Measurements from ENCODE around the gene TMEM178B. TPM values are rescaled to one million over a fixed set of nuclear protein-coding genes. Genes with fewer than 3 reads are reported as not detected.

The TMEM178B gene
- total and polyA plus RNA-seq, 2 experiments from 2014 or later, result 0.39 to 0.46 TPM

DNA sequence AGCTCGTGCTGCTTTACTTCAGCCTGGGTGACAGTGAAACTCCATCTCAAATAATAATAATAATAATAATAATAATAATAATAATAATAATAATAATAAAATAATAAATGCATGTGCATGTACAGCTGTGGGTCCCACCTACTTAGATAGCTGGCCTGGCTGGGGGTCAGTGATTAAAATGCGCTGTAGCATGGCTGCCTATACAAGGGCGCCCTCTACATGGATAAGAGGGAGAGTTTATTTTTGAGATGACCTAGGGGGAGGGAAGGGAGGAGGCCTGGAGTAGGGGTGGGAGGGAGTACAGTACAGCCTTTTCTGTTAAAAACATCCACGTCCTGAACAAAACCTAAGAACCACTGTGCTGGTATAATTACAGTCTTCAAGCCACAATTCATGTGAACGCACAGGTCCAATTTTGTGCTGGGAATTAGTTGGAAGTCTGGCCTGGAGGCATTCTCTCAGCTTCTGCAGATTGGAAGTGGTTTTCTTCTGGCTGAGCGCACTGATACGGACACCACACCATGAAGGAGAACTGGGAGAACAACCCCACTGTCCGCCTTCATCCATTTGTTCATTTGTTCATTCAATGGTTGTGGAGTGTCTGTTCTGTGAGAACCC lies 146.5 kb downstream of the TMEM178B start:
- Histone ChIP-seq H3K9me3 (ENCODE audit: low read depth) (no peaks in the 10 kb centered on the region), H3K4me1 (ENCODE audit: low read depth) (no peaks in the 10 kb centered on the region), H3K36me3 (no peaks in the 10 kb centered on the region), H3K27me3 (no peaks in the 10 kb centered on the region), H3K4me3 (no peak overlapping the region), H3K27ac (no peak overlapping the region)
- TF ChIP-seq, protein P1, sequence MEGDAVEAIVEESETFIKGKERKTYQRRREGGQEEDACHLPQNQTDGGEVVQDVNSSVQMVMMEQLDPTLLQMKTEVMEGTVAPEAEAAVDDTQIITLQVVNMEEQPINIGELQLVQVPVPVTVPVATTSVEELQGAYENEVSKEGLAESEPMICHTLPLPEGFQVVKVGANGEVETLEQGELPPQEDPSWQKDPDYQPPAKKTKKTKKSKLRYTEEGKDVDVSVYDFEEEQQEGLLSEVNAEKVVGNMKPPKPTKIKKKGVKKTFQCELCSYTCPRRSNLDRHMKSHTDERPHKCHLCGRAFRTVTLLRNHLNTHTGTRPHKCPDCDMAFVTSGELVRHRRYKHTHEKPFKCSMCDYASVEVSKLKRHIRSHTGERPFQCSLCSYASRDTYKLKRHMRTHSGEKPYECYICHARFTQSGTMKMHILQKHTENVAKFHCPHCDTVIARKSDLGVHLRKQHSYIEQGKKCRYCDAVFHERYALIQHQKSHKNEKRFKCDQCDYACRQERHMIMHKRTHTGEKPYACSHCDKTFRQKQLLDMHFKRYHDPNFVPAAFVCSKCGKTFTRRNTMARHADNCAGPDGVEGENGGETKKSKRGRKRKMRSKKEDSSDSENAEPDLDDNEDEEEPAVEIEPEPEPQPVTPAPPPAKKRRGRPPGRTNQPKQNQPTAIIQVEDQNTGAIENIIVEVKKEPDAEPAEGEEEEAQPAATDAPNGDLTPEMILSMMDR (IDR thresholded peaks at IDR 0.05; ENCODE audit: low read depth, low read length), result no peak
- DNase-seq (ENCODE audit: low read depth in 1 of 2, low spot score in 1 of 2), result no peak

DNA sequence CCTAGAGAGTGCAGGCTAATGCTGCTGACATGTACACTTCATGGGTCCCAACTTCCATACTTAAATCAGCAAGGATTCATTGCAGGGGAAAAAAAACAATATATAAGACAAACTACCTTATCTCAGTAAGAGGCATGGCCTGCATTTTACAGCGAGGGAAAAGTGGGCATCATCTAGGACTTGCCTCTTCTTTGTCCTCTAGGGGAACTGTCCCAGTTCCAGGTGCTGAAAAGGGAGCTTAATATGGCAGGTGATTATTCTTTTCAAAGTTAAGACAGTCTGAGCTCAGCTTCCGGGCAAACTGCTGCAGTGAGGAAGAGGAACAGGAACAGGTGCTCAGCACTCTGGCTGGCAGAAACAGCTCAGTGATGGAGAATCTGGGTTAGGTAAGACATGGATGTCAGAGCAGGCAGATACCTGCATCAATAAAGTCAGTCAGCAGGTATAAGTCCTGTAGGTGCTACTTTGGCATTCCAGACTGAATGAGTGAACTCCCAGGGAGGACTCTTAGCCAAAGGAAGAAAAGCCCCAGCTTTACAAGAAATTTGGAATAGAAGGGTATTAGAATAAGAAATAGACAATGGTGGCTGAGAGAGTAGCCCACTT lies 147.2 kb downstream of the TMEM178B start:
- H3K9me3 ChIP-seq (ENCODE audit: low read depth), result no peaks in the 10 kb centered on the region
- no peaks in the 10 kb centered on the region for H3K27me3 ChIP-seq
- TF ChIP-seq, protein P1 (IDR thresholded peaks at IDR 0.05; ENCODE audit: low read depth, low read length), result no peak
- H3K4me1 ChIP-seq (ENCODE audit: low read depth), result no peaks in the 10 kb centered on the region
- H3K4me3 ChIP-seq, result no peak overlapping the region
- peak in 1 of 2 donors; percentile 71 for DNase-seq (ENCODE audit: low read depth in 1 of 2, low spot score in 1 of 2)
- H3K27ac ChIP-seq, result no peak overlapping the region
- no peaks in the 10 kb centered on the region for H3K36me3 ChIP-seq

DNA sequence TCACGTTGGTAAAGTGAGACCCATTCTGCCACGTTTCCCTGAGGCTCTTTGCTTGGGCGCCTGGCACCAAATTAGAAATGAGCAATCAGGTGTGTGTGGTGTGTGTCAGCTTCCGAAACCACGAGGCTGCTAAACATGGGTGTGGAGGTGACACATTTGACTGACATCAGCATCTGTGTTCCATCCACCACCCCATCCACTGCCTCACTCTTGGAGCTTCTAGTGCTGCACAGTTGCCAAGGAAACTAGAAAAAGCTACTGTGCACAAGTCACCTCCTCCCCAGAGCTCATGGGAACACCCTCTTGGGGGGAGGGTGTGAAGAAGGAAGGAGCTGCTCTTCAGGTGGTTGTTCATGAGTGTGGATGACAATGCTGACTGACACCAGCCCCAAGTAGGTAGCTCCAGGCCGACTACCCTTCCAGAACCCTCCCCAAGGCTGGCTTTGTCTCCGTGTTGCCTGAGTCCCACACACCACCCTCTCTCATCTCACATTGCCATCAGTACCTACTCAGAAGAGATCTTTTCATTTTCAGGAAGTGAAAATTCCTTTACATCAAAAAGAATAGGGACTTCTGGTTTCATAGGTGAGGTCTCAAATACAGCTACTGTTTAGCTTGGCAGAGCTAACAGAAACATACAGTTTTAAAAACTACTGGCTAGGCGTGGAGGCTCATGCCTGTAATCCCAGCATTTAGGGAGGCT lies 152.2 kb downstream of the TMEM178B start:
- TF ChIP-seq, protein P1 (IDR thresholded peaks at IDR 0.05; ENCODE audit: low read depth, low read length), result no peak
- H3K27ac ChIP-seq, result no peak overlapping the region

DNA sequence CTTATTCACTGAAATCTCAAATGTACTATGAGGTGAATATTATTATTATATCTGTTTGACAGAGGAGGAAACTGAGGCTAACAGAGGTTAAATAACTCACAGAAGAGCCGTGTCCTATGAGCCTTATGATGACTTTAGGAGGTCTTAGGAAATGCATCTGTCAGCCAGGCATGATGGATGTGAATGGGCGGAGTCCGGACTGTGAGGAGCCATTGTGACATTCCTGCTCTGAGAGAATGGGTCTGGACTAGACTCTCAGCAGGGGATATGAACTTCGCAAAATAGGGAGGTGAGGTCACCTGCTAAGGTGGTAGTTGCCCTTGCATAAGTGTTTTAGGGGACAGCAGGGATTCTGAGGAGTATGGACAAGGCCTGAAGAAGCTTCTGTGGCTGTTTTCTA lies 153.6 kb downstream of the TMEM178B start:
- H3K27ac ChIP-seq, result no peak overlapping the region
- no peaks in the 10 kb centered on the region for H3K4me1 ChIP-seq (ENCODE audit: low read depth)
- H3K9me3 ChIP-seq (ENCODE audit: low read depth), result no peaks in the 10 kb centered on the region
- no peak overlapping the region for H3K4me3 ChIP-seq
- H3K27me3 ChIP-seq, result no peaks in the 10 kb centered on the region
- H3K36me3 ChIP-seq, result no peaks in the 10 kb centered on the region
- no peak for DNase-seq (ENCODE audit: low read depth in 1 of 2, low spot score in 1 of 2)
- TF ChIP-seq, protein P1 (IDR thresholded peaks at IDR 0.05; ENCODE audit: low read depth, low read length), result no peak

More for the DNA sequence above, 152.2 kb downstream of the TMEM178B start:
- Histone ChIP-seq H3K27me3 (no peaks in the 10 kb centered on the region), H3K36me3 (no peaks in the 10 kb centered on the region), H3K4me1 (ENCODE audit: low read depth) (no peaks in the 10 kb centered on the region), H3K9me3 (ENCODE audit: low read depth) (no peaks in the 10 kb centered on the region), H3K4me3 (no peak overlapping the region)
- no peak for DNase-seq (ENCODE audit: low read depth in 1 of 2, low spot score in 1 of 2)

DNA sequence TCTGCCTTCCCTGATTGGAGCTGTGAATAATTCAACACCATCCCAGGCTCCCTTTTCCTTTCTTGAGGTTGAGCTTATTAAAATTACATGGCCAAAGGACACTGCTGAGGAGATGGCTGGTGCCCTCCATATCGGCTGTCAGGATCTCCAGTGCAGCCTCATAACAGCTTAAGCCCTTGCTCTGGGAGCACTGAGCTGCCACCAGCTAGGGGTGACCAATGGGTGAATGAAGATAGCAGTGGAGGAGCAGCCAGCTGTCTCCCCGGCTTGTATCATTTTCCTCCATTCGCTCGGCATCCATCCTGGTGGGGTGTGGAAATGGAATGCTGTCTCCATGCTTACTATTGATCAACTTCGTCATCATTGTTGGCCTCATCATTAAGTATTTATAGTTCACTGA lies 154.6 kb downstream of the TMEM178B start:
- no peak overlapping the region for H3K27ac ChIP-seq
- TF ChIP-seq, protein P1 (IDR thresholded peaks at IDR 0.05; ENCODE audit: low read depth, low read length), result no peak
- no peaks in the 10 kb centered on the region for H3K27me3 ChIP-seq
- no peaks in the 10 kb centered on the region for H3K4me1 ChIP-seq (ENCODE audit: low read depth)
- no peaks in the 10 kb centered on the region for H3K36me3 ChIP-seq
- no peak overlapping the region for H3K4me3 ChIP-seq
- no peak for DNase-seq (ENCODE audit: low read depth in 1 of 2, low spot score in 1 of 2)
- H3K9me3 ChIP-seq (ENCODE audit: low read depth), result no peaks in the 10 kb centered on the region

All from cardiac muscle cell (in vitro differentiated cells and primary cell).